ENCODE results near the gene BUD13. TPM values are rescaled to one million over a fixed set of nuclear protein-coding genes. Genes with fewer than 3 reads are reported as not detected.

BUD13 gene
- total and polyA plus RNA-seq, 4 donors, result 10.3 to 15.7 (median 12.8) TPM

GRCh38 chr11:116723511-116723910 is 49.3 kb downstream of the BUD13 start:
- H3K4me1 ChIP-seq (ENCODE audit: control insufficient read depth in 1 of 2, insufficient read depth in 2 of 2, low read length in 2 of 2), result no peaks in the 10 kb centered on the region
- intact Hi-C loops (cut with DNase I), result no loop called here
- no peak for ATAC-seq (ENCODE audit: low FRiP score)
- no peak overlapping the region for H3K4me3 ChIP-seq (ENCODE audit: low read length in 2 of 2)
- no peaks in the 10 kb centered on the region for H3K9me3 ChIP-seq (ENCODE audit: control insufficient read depth, low read length)
- H3K27me3 ChIP-seq (ENCODE audit: control insufficient read depth in 1 of 2, insufficient read depth in 2 of 2, low read length in 1 of 2), result no peaks in the 10 kb centered on the region
- peak in 1 of 2 donors; percentile 72 for DNase-seq
- no peak overlapping the region for H3K27ac ChIP-seq (ENCODE audit: low read depth in 1 of 2, low read length in 2 of 2)
- H3K36me3 ChIP-seq (ENCODE audit: control insufficient read depth in 1 of 2, insufficient read depth in 2 of 2, low read length in 1 of 2), result no peaks in the 10 kb centered on the region
- 86% methylated on average over 7 of the region's 7 CpGs for WGBS, 2 donors

GRCh38 chr11:116721988-116722387 is 50.8 kb downstream of the BUD13 start:
- Histone ChIP-seq H3K27ac (ENCODE audit: low read depth in 1 of 2, low read length in 2 of 2) (no peak overlapping the region), H3K4me3 (ENCODE audit: low read length in 2 of 2) (no peak overlapping the region), H3K4me1 (ENCODE audit: control insufficient read depth in 1 of 2, insufficient read depth in 2 of 2, low read length in 2 of 2) (no peaks in the 10 kb centered on the region), H3K27me3 (ENCODE audit: control insufficient read depth in 1 of 2, insufficient read depth in 2 of 2, low read length in 1 of 2) (no peaks in the 10 kb centered on the region), H3K9me3 (ENCODE audit: control insufficient read depth, low read length) (no peaks in the 10 kb centered on the region), H3K36me3 (ENCODE audit: control insufficient read depth in 1 of 2, insufficient read depth in 2 of 2, low read length in 1 of 2) (no peaks in the 10 kb centered on the region)
- ATAC-seq (ENCODE audit: low FRiP score) (no peak), DNase-seq (no peak)
- WGBS, 2 donors, result 92 to 95% methylated on average over 4 of the region's 4 CpGs
- intact Hi-C loops (cut with DNase I), result no loop called here

GRCh38 chr11:116720895-116721294 is 51.9 kb downstream of the BUD13 start:
- WGBS, 2 donors, result 93 to 97% methylated on average over 6 of the region's 6 CpGs
- Histone ChIP-seq H3K27me3 (ENCODE audit: control insufficient read depth in 1 of 2, insufficient read depth in 2 of 2, low read length in 1 of 2) (no peaks in the 10 kb centered on the region), H3K9me3 (ENCODE audit: control insufficient read depth, low read length) (no peaks in the 10 kb centered on the region), H3K36me3 (ENCODE audit: control insufficient read depth in 1 of 2, insufficient read depth in 2 of 2, low read length in 1 of 2) (no peaks in the 10 kb centered on the region), H3K4me1 (ENCODE audit: control insufficient read depth in 1 of 2, insufficient read depth in 2 of 2, low read length in 2 of 2) (no peaks in the 10 kb centered on the region), H3K4me3 (ENCODE audit: low read length in 2 of 2) (no peak overlapping the region), H3K27ac (ENCODE audit: low read depth in 1 of 2, low read length in 2 of 2) (no peak overlapping the region)
- ATAC-seq (ENCODE audit: low FRiP score), result no peak
- DNase-seq, result no peak
- intact Hi-C loops (cut with DNase I), result no loop called here

- Histone ChIP-seq H3K4me3 (ENCODE audit: low read length in 2 of 2) (no peak overlapping the region), H3K27me3 (ENCODE audit: control insufficient read depth in 1 of 2, insufficient read depth in 2 of 2, low read length in 1 of 2) (no peaks in the 10 kb centered on the region), H3K27ac (ENCODE audit: low read depth in 1 of 2, low read length in 2 of 2) (no peak overlapping the region), H3K4me1 (ENCODE audit: control insufficient read depth in 1 of 2, insufficient read depth in 2 of 2, low read length in 2 of 2) (no peaks in the 10 kb centered on the region), H3K36me3 (ENCODE audit: control insufficient read depth in 1 of 2, insufficient read depth in 2 of 2, low read length in 1 of 2) (no peaks in the 10 kb centered on the region), H3K9me3 (ENCODE audit: control insufficient read depth, low read length) (no peaks in the 10 kb centered on the region)
- ATAC-seq (ENCODE audit: low FRiP score) (no peak), DNase-seq (no peak)
- intact Hi-C loops (cut with DNase I), result no loop called here
- WGBS, 2 donors, result 62 to 83% methylated on average over 4 of the region's 4 CpGs
These were observed 53.8 kb downstream of the BUD13 start for GRCh38 chr11:116718955-116719501.

- Histone ChIP-seq H3K36me3 (ENCODE audit: control insufficient read depth in 1 of 2, insufficient read depth in 2 of 2, low read length in 1 of 2) (no peaks in the 10 kb centered on the region), H3K4me1 (ENCODE audit: control insufficient read depth in 1 of 2, insufficient read depth in 2 of 2, low read length in 2 of 2) (no peaks in the 10 kb centered on the region), H3K4me3 (ENCODE audit: low read length in 2 of 2) (no peak overlapping the region), H3K27ac (ENCODE audit: low read depth in 1 of 2, low read length in 2 of 2) (no peak overlapping the region), H3K9me3 (ENCODE audit: control insufficient read depth, low read length) (no peaks in the 10 kb centered on the region), H3K27me3 (ENCODE audit: control insufficient read depth in 1 of 2, insufficient read depth in 2 of 2, low read length in 1 of 2) (no peaks in the 10 kb centered on the region)
- DNase-seq (no peak), ATAC-seq (ENCODE audit: low FRiP score) (no peak)
- intact Hi-C loops (cut with DNase I), result no loop called here
- WGBS, 2 donors, result 86 to 95% methylated on average over 4 of the region's 4 CpGs
These were observed 56.2 kb downstream of the BUD13 start for GRCh38 chr11:116716621-116717020.

- intact Hi-C loops (cut with DNase I), result no loop called here
These were observed 57.4 kb downstream of the BUD13 start for GRCh38 chr11:116715383-116715782.

GRCh38 chr11:116714902-116715301 is 57.9 kb downstream of the BUD13 start:
- intact Hi-C loops (cut with DNase I), result no loop called here
- DNase-seq, result no peak
- Histone ChIP-seq H3K27me3 (ENCODE audit: control insufficient read depth in 1 of 2, insufficient read depth in 2 of 2, low read length in 1 of 2) (no peaks in the 10 kb centered on the region), H3K9me3 (ENCODE audit: control insufficient read depth, low read length) (no peaks in the 10 kb centered on the region), H3K36me3 (ENCODE audit: control insufficient read depth in 1 of 2, insufficient read depth in 2 of 2, low read length in 1 of 2) (no peaks in the 10 kb centered on the region), H3K27ac (ENCODE audit: low read depth in 1 of 2, low read length in 2 of 2) (no peak overlapping the region), H3K4me3 (ENCODE audit: low read length in 2 of 2) (no peak overlapping the region), H3K4me1 (ENCODE audit: control insufficient read depth in 1 of 2, insufficient read depth in 2 of 2, low read length in 2 of 2) (no peaks in the 10 kb centered on the region)
- WGBS, 2 donors, result 82 to 92% methylated on average over 9 of the region's 9 CpGs
- no peak for ATAC-seq (ENCODE audit: low FRiP score)

More at GRCh38 chr11:116715383-116715782, 57.4 kb downstream of the BUD13 start:
- no peaks in the 10 kb centered on the region for H3K27me3 ChIP-seq (ENCODE audit: control insufficient read depth in 1 of 2, insufficient read depth in 2 of 2, low read length in 1 of 2)
- no peaks in the 10 kb centered on the region for H3K9me3 ChIP-seq (ENCODE audit: control insufficient read depth, low read length)
- no peak overlapping the region for H3K27ac ChIP-seq (ENCODE audit: low read depth in 1 of 2, low read length in 2 of 2)
- no peaks in the 10 kb centered on the region for H3K36me3 ChIP-seq (ENCODE audit: control insufficient read depth in 1 of 2, insufficient read depth in 2 of 2, low read length in 1 of 2)
- ATAC-seq (ENCODE audit: low FRiP score) (no peak), DNase-seq (no peak)
- no peaks in the 10 kb centered on the region for H3K4me1 ChIP-seq (ENCODE audit: control insufficient read depth in 1 of 2, insufficient read depth in 2 of 2, low read length in 2 of 2)
- 82 to 86% methylated on average over 5 of the region's 5 CpGs for WGBS, 2 donors
- H3K4me3 ChIP-seq (ENCODE audit: low read length in 2 of 2), result no peak overlapping the region

- Histone ChIP-seq H3K36me3 (ENCODE audit: control insufficient read depth in 1 of 2, insufficient read depth in 2 of 2, low read length in 1 of 2) (no peaks in the 10 kb centered on the region), H3K4me3 (ENCODE audit: low read length in 2 of 2) (no peak overlapping the region), H3K27me3 (ENCODE audit: control insufficient read depth in 1 of 2, insufficient read depth in 2 of 2, low read length in 1 of 2) (no peaks in the 10 kb centered on the region), H3K4me1 (ENCODE audit: control insufficient read depth in 1 of 2, insufficient read depth in 2 of 2, low read length in 2 of 2) (no peaks in the 10 kb centered on the region), H3K9me3 (ENCODE audit: control insufficient read depth, low read length) (no peaks in the 10 kb centered on the region), H3K27ac (ENCODE audit: low read depth in 1 of 2, low read length in 2 of 2) (no peak overlapping the region)
- DNase-seq (no peak), ATAC-seq (ENCODE audit: low FRiP score) (no peak)
- intact Hi-C loops (cut with DNase I), result no loop called here
- WGBS, 2 donors, result 96% methylated on average over 4 of the region's 4 CpGs
These were observed 60.4 kb downstream of the BUD13 start for GRCh38 chr11:116712428-116712827.

- intact Hi-C loops (cut with DNase I), result no loop called here
- Histone ChIP-seq H3K4me3 (ENCODE audit: low read length in 2 of 2) (no peak overlapping the region), H3K4me1 (ENCODE audit: control insufficient read depth in 1 of 2, insufficient read depth in 2 of 2, low read length in 2 of 2) (no peaks in the 10 kb centered on the region), H3K36me3 (ENCODE audit: control insufficient read depth in 1 of 2, insufficient read depth in 2 of 2, low read length in 1 of 2) (no peaks in the 10 kb centered on the region), H3K27me3 (ENCODE audit: control insufficient read depth in 1 of 2, insufficient read depth in 2 of 2, low read length in 1 of 2) (no peaks in the 10 kb centered on the region), H3K9me3 (ENCODE audit: control insufficient read depth, low read length) (no peaks in the 10 kb centered on the region), H3K27ac (ENCODE audit: low read depth in 1 of 2, low read length in 2 of 2) (no peak overlapping the region)
- no peak for ATAC-seq (ENCODE audit: low FRiP score)
- no peak for DNase-seq
- 82 to 97% methylated on average over 4 of the region's 4 CpGs for WGBS, 2 donors
These were observed 62.0 kb downstream of the BUD13 start for GRCh38 chr11:116710762-116711161.
